HAP-1 (cell line): ENCODE data around the gene SLC26A1.

Experiments used
- DNase-seq, 2 experiments: peaks; one replicate each; pipeline ENCODE4 v3.0.0-alpha.2; 2016 to 2020; ENCODE audit warnings: low spot score in 2 of 2
- H3K27me3 ChIP-seq: fragments of 250-450 bp; sonication (Bioruptor Pico); 2 replicates; pipeline ENCODE4 v1.5.1; 2020; ENCODE audit warnings: low read depth, mild to moderate bottlenecking, moderate library complexity
- H3K36me3 ChIP-seq: fragments of 250-450 bp; sonication (Bioruptor Pico); replicated peaks from 2 replicates; pipeline ENCODE4 v1.5.1; 2020; ENCODE audit warnings: mild to moderate bottlenecking
- H3K4me1 ChIP-seq: fragments of 250-450 bp; sonication (Bioruptor Pico); 2 replicates; pipeline ENCODE4 v1.5.1; 2020; ENCODE audit warnings: mild to moderate bottlenecking
- H3K4me3 ChIP-seq: fragments of 250-450 bp; sonication (Bioruptor Pico); 2 replicates; pipeline ENCODE4 v1.5.1; 2020; ENCODE audit warnings: mild to moderate bottlenecking, moderate library complexity
- H3K9me3 ChIP-seq: fragments of 250-450 bp; sonication (Bioruptor Pico); 2 replicates; pipeline ENCODE4 v1.5.1; 2020; ENCODE audit warnings: mild to moderate bottlenecking, moderate library complexity
- in situ Hi-C: fragments of 300-500 bp; cut with MboI; formaldehyde crosslinking; loops from 3 replicates; pipeline ENCODE4 v1.14.3; 2020; ENCODE audit warnings: low sequenced_read_pairs, inconsistent platforms, mixed read lengths

The SLC26A1 gene

DNA sequence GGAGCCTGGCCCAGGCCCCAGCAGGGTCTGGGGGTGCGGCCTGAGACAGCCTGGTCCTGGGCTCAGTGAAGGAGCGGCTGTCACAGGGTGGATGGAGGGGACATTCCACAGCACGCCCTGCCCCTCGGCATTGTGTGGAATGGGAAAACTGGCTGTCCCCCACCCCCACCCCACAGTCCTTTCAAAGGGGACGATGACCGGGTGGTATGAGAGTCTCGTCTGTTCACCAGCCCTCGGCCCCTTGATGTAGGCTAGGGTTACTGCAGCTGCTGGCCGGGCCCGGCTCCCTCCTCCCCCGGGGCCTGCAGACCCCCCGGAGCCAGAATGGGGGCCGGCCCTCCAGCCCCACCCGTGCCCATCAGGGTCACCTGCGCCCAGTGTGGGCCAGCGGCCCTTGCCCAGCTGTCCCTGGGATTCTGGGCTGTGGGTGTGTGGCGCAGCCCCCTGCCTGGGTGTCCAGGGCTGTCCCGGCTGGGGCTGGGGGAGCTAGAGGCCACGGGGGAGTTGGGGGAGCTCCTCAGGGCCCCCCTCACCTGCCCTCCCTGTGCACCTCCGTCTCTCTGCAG is 30.0 kb upstream of the SLC26A1 start:
- no peaks in the 10 kb centered on the region for H3K4me1 ChIP-seq
- peaks cover 15% of the 10 kb centered on the region for H3K36me3 ChIP-seq
- H3K27me3 ChIP-seq = no peaks in the 10 kb centered on the region
- in situ Hi-C loops = no loop called here
- H3K9me3 ChIP-seq = no peaks in the 10 kb centered on the region
- H3K4me3 ChIP-seq = no peak overlapping the region
- DNase-seq = no peak

DNA sequence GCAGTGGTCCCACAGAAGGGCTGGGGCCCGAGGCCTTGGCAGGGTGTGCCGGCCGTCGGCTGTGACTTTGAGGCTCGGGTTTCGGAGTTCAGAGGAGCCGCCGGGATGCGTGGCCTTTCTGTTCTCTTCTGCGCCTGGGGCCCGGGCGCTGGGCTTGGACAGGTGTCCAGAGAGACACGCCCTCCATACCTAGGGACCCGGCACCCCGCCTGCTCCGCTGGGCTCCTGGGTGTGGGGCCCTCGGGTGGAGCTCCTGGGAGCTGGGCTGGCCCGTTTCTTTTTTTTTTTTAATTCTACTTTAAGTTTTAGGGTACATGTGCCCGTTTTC is 29.5 kb upstream of the SLC26A1 start:
- in situ Hi-C loops = no loop called here
- H3K4me1 ChIP-seq = no peaks in the 10 kb centered on the region

DNA sequence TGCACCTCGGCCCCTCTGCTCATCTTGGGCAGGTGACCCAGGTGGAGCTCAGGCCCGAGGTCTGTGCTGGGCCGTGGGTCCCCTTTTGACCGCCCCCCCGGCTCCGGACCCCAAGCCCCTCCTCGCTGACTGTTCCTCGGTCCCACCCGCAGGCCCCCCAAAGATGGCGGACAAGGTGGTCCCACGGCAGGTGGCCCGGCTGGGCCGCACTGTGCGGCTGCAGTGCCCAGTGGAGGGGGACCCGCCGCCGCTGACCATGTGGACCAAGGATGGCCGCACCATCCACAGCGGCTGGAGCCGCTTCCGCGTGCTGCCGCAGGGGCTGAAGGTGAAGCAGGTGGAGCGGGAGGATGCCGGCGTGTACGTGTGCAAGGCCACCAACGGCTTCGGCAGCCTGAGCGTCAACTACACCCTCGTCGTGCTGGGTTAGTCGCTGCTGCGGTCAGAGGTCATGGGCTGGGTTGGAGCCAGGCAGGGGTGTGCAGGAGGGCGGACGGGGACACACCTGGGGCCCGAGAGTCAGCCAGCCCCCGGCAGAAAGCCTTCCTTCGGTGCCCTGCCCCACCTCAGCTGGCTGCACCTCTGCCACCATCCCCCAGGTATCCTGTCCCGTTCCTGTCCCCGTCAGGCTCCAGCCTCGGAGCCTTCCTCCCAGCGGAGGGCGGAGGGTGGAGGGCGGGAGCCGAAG is 29.0 kb upstream of the SLC26A1 start:
- in situ Hi-C loops = no loop called here
- no peaks in the 10 kb centered on the region for H3K9me3 ChIP-seq
- H3K4me3 ChIP-seq = no peak overlapping the region
- H3K4me1 ChIP-seq = no peaks in the 10 kb centered on the region
- H3K27me3 ChIP-seq = no peaks in the 10 kb centered on the region
- peaks cover 15% of the 10 kb centered on the region for H3K36me3 ChIP-seq
- DNase-seq = no peak

More for the DNA sequence above, 29.5 kb upstream of the SLC26A1 start:
- H3K36me3 ChIP-seq = peaks cover 15% of the 10 kb centered on the region
- no peaks in the 10 kb centered on the region for H3K27me3 ChIP-seq
- no peak for DNase-seq
- H3K4me3 ChIP-seq = no peak overlapping the region
- no peaks in the 10 kb centered on the region for H3K9me3 ChIP-seq

DNA sequence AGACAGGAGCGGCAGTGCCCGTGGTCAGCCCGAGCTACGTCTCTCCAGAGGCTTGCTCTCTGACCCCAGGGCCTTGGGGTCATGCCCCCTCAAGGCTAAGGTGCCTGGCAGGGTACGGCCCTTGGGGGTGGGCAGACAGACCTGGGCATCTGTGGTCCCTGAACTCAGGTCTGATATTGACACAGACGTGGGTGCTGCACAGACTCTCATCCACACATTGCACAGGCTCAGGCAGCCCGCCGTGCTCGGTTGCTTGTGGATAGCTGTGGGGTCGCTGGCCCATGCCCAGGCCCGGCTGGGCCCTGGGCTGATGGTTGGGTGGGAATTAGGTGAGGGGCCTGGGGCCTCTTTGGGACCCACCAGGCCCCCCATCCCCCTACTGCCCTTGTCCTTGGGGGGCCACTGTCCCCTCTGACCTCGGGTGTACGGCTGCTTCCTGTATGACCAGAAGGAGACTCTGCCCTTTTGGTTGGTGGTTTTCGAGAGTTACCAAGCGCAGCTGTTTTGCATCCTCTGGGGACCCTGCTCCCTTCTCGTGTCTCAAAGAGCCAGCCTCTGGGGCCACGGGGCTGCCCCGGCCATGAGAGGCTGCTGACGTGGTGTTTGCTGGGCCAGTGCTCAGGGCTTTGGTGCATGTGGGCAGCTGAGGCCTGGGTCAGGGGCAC is 28.3 kb upstream of the SLC26A1 start:
- DNase-seq = no peak
- no peak overlapping the region for H3K4me3 ChIP-seq

DNA sequence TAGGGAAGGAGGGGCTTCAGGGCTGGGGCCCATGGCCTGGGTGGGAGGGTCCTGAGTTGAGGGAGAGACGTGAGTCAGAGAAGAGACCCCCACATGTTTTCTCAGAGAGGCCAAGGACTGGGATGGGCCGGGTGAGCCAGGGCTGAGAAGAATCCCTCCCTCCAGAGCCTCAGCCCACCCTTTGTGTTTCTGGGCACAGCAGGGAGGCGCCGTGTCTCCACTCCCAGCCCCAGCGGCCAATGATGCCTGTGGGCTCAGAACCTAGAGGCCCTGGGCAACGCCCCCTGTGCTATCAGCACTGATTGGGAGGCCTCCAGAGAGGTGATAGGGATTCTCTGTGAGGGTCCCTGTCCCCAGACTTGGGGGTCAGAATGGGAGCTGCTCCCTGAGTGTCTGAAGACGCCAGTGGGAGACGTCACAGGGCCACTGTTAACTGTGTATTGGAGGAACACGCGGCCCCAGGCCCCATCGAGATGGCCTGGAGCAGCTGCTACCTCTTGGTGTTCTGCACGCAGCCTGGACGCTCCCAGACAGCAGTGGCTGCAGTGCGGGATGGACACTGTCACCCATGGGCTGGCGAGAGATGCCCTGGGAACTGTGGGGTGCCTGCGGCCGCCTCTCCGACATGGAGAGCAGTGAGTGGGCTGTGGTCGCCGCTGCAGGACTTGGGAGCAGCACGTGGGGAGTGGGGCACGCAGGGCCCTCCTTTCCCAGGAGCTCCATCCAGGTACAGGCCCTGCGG is 26.7 kb upstream of the SLC26A1 start:
- no peaks in the 10 kb centered on the region for H3K27me3 ChIP-seq
- DNase-seq = no peak
- in situ Hi-C loops = no loop called here

More for the DNA sequence above, 28.3 kb upstream of the SLC26A1 start:
- Histone ChIP-seq H3K4me1 (no peaks in the 10 kb centered on the region), H3K36me3 (peaks cover 15% of the 10 kb centered on the region), H3K9me3 (no peaks in the 10 kb centered on the region), H3K27me3 (no peaks in the 10 kb centered on the region)
- in situ Hi-C loops = no loop called here

DNA sequence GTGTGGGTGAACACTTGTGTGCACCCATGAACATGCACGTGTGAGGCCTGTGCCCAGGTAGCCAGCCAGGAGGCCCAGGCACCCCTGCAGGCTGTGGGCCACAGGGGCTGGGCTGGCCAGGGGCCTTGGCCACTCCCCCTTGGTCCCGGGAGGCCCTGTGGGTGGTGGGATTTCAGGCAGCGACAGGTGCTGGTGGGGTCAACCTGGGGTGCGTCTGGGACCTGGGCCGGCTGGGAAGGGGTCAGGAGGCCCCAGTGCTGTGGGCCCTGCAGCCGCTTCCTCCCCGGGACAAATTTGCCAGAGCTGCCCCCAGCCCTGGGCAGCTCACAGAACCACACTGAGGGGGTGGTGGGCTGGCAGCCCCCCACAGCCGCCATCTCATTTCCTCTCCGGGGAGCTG is 26.1 kb upstream of the SLC26A1 start:
- in situ Hi-C loops = no loop called here
- no peak for DNase-seq
- no peaks in the 10 kb centered on the region; the same call in none of the 2 replicates for H3K36me3 ChIP-seq

More for the DNA sequence above, 26.7 kb upstream of the SLC26A1 start:
- H3K4me1 ChIP-seq = no peaks in the 10 kb centered on the region
- peaks cover 3% of the 10 kb centered on the region; the same call in 1 of the 2 replicates for H3K36me3 ChIP-seq
- no peaks in the 10 kb centered on the region for H3K9me3 ChIP-seq
- no peak overlapping the region for H3K4me3 ChIP-seq

DNA sequence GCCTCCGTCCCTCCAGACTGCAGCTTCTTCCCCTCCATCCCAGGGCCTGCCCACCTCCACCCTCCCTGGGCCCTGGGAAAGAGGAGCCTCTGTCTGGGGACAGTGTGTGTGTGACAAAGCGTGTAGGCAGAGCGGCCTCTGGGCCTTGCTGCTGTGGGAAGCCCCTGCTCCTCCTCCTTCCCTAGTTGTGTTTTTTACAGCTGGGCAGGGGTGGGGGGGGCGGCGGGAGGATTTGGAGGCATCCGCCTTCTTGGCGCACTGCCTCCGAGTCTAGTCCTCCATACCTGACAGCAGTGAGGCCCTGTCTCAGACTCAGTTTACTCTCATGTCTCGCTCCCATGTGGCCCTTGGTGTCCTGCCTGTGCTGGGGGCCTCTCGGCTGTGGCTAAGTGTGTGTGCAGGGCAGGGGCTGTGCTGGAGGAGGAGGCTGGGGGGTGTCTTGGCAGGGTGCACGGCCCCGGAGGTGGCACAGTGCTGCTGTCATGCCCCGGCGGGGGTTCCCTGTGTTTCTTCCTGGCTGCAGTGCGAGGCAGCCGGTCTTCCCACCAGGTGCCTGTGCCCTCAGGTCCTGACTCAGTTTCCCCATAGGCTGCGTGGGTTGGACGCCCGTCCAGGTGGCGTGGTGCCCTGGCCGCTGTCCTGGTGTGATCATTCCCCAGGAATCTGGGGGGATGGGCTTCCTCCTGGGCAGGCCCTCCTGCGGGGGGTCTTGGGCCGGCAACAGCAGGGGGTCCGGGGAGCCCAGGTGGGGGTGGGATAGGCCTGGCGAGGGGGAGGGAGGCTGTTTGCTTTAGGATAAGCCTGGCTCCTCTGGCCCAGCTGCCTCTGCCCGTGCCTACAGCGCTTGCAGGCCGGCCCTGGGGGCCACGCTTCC is 25.2 kb upstream of the SLC26A1 start:
- H3K9me3 ChIP-seq = no peaks in the 10 kb centered on the region
- no peak for DNase-seq
- in situ Hi-C loops = no loop called here
- no peaks in the 10 kb centered on the region for H3K27me3 ChIP-seq
- H3K36me3 ChIP-seq = peaks cover 3% of the 10 kb centered on the region
- no peaks in the 10 kb centered on the region for H3K4me1 ChIP-seq
- no peak overlapping the region for H3K4me3 ChIP-seq

More for the DNA sequence above, 26.1 kb upstream of the SLC26A1 start:
- no peaks in the 10 kb centered on the region for H3K4me1 ChIP-seq
- no peaks in the 10 kb centered on the region for H3K27me3 ChIP-seq
- no peak overlapping the region for H3K4me3 ChIP-seq
- no peaks in the 10 kb centered on the region for H3K9me3 ChIP-seq

DNA sequence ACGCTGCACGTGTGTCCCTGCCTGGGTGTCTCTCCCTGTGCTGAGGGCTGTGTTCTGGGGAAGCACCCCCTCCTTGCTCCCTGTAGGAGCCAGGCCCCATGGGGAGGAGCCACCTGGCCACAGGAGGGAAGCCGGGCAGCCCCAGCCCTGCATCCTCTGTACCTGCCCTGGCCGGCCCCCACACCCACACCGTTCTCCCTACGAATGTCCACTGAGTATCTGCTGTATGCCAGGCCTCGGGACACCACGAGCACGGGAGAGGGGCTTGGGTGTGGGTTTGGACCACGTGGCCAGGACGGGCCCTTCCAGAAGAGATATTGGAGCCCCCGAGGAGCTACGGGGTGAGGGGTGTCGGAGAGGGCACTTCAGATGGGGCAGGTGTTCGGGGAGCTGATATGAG is 24.5 kb upstream of the SLC26A1 start:
- no peak for DNase-seq
- Histone ChIP-seq H3K4me1 (no peaks in the 10 kb centered on the region), H3K9me3 (no peaks in the 10 kb centered on the region), H3K4me3 (no peak overlapping the region), H3K27me3 (no peaks in the 10 kb centered on the region), H3K36me3 (peaks cover 10% of the 10 kb centered on the region)
- in situ Hi-C loops = no loop called here

DNA sequence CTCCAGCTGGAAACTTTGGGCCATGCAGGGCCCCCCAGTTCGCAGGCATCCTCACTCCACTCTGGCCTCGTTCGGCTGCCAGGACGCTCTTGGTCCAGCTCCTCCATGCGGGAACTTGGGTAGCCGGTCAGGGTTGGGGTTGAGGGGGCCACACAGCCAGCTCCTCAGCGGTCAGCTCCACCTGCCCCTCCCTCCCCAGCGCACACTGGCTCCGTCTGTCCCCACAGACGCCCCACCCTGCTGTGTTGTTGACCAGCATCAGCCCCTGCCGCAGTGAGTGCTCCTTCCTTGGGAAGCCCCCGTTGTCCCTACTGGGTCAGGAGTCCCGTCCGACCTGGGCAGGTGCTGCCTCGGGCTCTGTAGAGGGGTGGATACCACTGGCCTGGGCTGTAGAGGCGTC is 24.0 kb upstream of the SLC26A1 start:
- DNase-seq = no peak
- no peaks in the 10 kb centered on the region for H3K27me3 ChIP-seq
- H3K36me3 ChIP-seq = peaks cover 10% of the 10 kb centered on the region
- no peaks in the 10 kb centered on the region for H3K9me3 ChIP-seq
- H3K4me3 ChIP-seq = no peak overlapping the region
- no peaks in the 10 kb centered on the region for H3K4me1 ChIP-seq
- in situ Hi-C loops = no loop called here

DNA sequence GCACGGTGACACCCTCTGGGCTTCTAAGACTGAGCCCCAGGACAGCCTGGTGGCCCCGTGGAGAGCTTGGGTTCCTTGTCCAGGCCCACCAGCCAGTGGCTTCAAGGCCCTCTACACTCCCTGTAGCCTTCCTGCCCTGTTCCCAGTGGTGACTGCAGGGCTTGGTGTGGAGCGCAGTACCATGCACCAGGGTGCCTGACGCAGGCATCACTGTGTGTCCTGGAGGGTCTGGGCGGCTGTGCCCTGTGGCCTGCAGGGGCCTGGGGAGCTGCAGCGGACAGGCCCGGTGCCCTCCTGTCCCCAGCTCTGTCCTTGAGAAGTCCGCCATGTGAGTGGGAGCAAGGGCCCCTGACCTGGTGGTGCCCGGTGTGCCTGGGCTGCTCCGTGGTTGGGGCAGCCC is 22.5 kb upstream of the SLC26A1 start:
- H3K4me3 ChIP-seq = no peak overlapping the region
- H3K36me3 ChIP-seq = peaks cover 10% of the 10 kb centered on the region
- in situ Hi-C loops = no loop called here
- H3K27me3 ChIP-seq = no peaks in the 10 kb centered on the region
- DNase-seq = no peak
- peaks cover 3% of the 10 kb centered on the region for H3K4me1 ChIP-seq
- H3K9me3 ChIP-seq = no peaks in the 10 kb centered on the region

DNA sequence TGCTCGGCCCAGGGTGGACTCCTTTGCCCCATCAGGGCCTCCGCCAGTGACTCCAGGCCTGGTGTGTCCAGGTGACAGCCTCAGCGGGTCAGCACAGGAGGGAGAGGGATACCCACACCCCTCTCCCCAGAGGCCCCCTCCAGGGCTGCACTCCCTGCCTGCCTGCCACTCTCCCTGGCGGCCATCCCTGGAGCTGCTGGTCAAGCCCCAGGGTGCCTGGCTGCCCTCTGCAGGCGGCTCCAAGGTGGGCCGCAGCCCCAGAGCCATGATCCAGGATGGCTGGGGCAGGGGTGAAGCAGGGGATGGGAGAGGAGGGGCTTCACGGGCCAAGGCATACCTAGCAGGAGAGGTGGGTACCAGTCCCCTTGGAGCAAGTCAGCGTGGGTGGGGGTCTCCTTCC is 22.0 kb upstream of the SLC26A1 start:
- in situ Hi-C loops = no loop called here
- Histone ChIP-seq H3K27me3 (peaks cover 3% of the 10 kb centered on the region; the same call in 1 of the 2 replicates), H3K36me3 (peaks cover 10% of the 10 kb centered on the region), H3K9me3 (no peaks in the 10 kb centered on the region), H3K4me3 (no peak overlapping the region), H3K4me1 (peaks cover 9% of the 10 kb centered on the region)
- no peak for DNase-seq

DNA sequence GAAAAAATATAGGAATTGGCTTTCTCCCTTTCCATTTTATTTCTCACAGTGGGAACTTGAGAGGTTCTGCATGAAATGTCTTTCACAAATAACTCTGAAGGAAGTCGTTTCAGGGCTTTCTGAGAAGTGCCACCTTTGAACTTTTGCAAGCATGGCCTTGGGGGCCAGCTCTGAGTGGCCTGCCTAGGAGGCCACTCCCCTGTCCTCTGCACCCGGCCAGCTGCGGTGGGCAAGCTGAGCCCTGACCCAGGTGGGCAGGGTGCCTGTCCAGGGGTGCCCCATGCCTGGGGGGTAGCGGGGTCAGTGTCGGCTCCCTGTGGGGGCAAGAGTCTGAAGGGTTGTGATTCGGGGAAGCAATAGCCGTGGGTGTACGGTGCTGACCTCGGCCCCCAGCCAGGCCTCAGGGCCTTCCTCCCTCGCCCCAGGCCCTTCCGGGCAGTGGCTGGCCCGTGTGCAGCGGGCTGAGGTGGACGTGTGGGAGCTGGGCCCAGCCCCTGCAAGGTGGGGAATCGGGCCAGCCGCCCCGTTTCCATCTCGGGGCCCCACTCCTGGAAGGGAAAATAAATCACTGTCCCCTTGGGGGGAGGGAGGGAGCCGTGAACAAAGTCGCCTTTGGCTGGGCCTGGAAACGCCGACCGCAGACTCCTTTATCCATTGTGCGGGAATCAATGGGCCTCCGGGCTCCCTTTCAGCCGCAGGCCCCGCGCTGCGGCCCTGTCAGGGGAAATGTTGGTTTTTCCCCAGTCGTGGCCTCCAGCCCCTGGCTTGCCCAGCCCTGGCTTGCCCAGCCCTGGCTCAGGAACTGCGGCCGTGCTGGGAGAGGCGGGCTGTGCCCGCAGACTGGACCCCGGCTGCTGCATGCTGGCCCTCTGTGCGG is 21.3 kb upstream of the SLC26A1 start:
- in situ Hi-C loops = no loop called here
- DNase-seq = no peak
- Histone ChIP-seq H3K4me1 (peaks cover 9% of the 10 kb centered on the region), H3K9me3 (no peaks in the 10 kb centered on the region), H3K4me3 (no peak overlapping the region), H3K36me3 (peaks cover 10% of the 10 kb centered on the region), H3K27me3 (peaks cover 3% of the 10 kb centered on the region; the same call in 1 of the 2 replicates)
